GM23338 (cell line): ENCODE measurements around the gene FAM13C. TPM values are rescaled to one million over a fixed set of nuclear protein-coding genes. Genes with fewer than 3 reads are reported as not detected.

Experiments used
- ATAC-seq: fragments of 200-7000 bp; cut with Tn5 transposase; 3 replicates; pipeline ENCODE4 v1.9.1; 2020
- DNase-seq: peaks from one replicate; pipeline ENCODE4 v3.0.0-alpha.2; 2015; ENCODE audit warnings: low spot score
- H2AFZ ChIP-seq: fragments of 200-600 bp; sonication (generic); 2 replicates; pipeline ENCODE4 v1.8.0; 2016; ENCODE audit warnings: antibody characterized with exemption, mild to moderate bottlenecking, moderate library complexity
- H3F3A ChIP-seq: fragments of 200-600 bp; sonication (generic); replicated peaks from 2 replicates; pipeline ENCODE4 v1.8.0; 2017; ENCODE audit warnings: antibody characterized with exemption, mixed run types, low read depth
- H3K27ac ChIP-seq: fragments of 200-600 bp; sonication (generic); 2 replicates; pipeline ENCODE4 v1.6.1; 2016; ENCODE audit warnings: low read depth
- H3K27me3 ChIP-seq: fragments of 200-600 bp; sonication (generic); 2 replicates; pipeline ENCODE4 v1.8.0; 2016; ENCODE audit warnings: mild to moderate bottlenecking, mixed run types, moderate library complexity; ENCODE audit not compliant: insufficient read depth
- H3K36me3 ChIP-seq: fragments of 200-600 bp; sonication (generic); 2 replicates; pipeline ENCODE4 v1.8.0; 2016; ENCODE audit warnings: mild to moderate bottlenecking; ENCODE audit not compliant: insufficient read depth
- H3K4me1 ChIP-seq: fragments of 200-600 bp; sonication (generic); 2 replicates; pipeline ENCODE4 v1.8.0; 2016; ENCODE audit warnings: mild to moderate bottlenecking, moderate library complexity; ENCODE audit not compliant: insufficient read depth
- H3K4me2 ChIP-seq: fragments of 200-600 bp; sonication (generic); 2 replicates; pipeline ENCODE4 v1.7.1; 2017; ENCODE audit warnings: mixed run types
- H3K4me3 ChIP-seq: fragments of 200-600 bp; sonication (generic); 2 replicates; pipeline ENCODE4 v1.6.1; 2016; ENCODE audit warnings: mixed run types
- H3K79me2 ChIP-seq: fragments of 200-600 bp; sonication (generic); replicated peaks from 2 replicates; pipeline ENCODE4 v1.8.0; 2017; ENCODE audit warnings: mild to moderate bottlenecking; ENCODE audit not compliant: insufficient read depth
- H3K9me2 ChIP-seq: fragments of 200-600 bp; sonication (generic); 2 replicates; pipeline ENCODE4 v1.8.0; 2017; ENCODE audit not compliant: insufficient read depth
- H4K20me1 ChIP-seq: fragments of 200-600 bp; sonication (generic); replicated peaks from 2 replicates; pipeline ENCODE4 v1.8.0; 2017; ENCODE audit warnings: mild to moderate bottlenecking; ENCODE audit not compliant: insufficient read depth
- H3K27ac Mint-ChIP-seq: 2 replicates; pipeline ENCODE4 v1.8.0; 2020; ENCODE audit warnings: inconsistent platforms, mild to moderate bottlenecking, moderate library complexity, mixed read lengths
- H3K27me3 Mint-ChIP-seq: 3 replicates; pipeline ENCODE4 v1.8.0; 2022; ENCODE audit warnings: low read depth, mild to moderate bottlenecking, moderate library complexity, mixed read lengths, inconsistent platforms; ENCODE audit not compliant: insufficient read depth, poor library complexity
- H3K36me3 Mint-ChIP-seq: 3 replicates; pipeline ENCODE4 v1.8.0; 2021; ENCODE audit warnings: low read depth, mild to moderate bottlenecking, inconsistent platforms, moderate library complexity, mixed read lengths
- H3K4me1 Mint-ChIP-seq: 3 replicates; pipeline ENCODE4 v1.8.0; 2020; ENCODE audit warnings: mild to moderate bottlenecking, inconsistent platforms, mixed read lengths
- H3K4me3 Mint-ChIP-seq: 3 replicates; pipeline ENCODE4 v1.8.0; 2021; ENCODE audit warnings: moderate library complexity, mild to moderate bottlenecking, inconsistent platforms, mixed read lengths
- H3K9me3 Mint-ChIP-seq: 3 replicates; pipeline ENCODE4 v1.8.0; 2020; ENCODE audit warnings: moderate library complexity, mild to moderate bottlenecking, inconsistent platforms, mixed read lengths
- CREB1 ChIP-seq: fragments of 250-450 bp; sonication (Bioruptor Pico); IDR thresholded peaks from 2 replicates; pipeline ENCODE4 v1.5.0; 2020; ENCODE audit warnings: low read depth, mild to moderate bottlenecking, moderate library complexity
- CTCF ChIP-seq, 2 experiments: fragments of 200-600 bp in 1 of 2; sonication (generic) in 1 of 2; conservative IDR thresholded peaks; 2 replicates each; pipeline versions ENCODE4 v1.5.1 to v1.6.1; 2016 to 2017; ENCODE audit warnings: antibody characterized with exemption in 2 of 2, low read depth in 2 of 2, mild to moderate bottlenecking in 2 of 2, moderate library complexity in 1 of 2
- ETS1 ChIP-seq: IDR thresholded peaks from 2 replicates; pipeline ENCODE4 v1.6.1; 2016; ENCODE audit warnings: antibody characterized with exemption
- EZH2phosphoT487 ChIP-seq: fragments of 200-600 bp; sonication (generic); IDR thresholded peaks from one replicate; pipeline ENCODE4 v1.8.1; 2018; ENCODE audit warnings: antibody characterized with exemption; ENCODE audit not compliant: unreplicated experiment
- JUNB ChIP-seq: IDR thresholded peaks from one replicate; pipeline ENCODE4 v1.6.1; 2016; ENCODE audit warnings: antibody characterized with exemption; ENCODE audit not compliant: unreplicated experiment
- NANOG ChIP-seq: IDR thresholded peaks from 2 replicates; pipeline ENCODE4 v1.6.1; 2016; ENCODE audit warnings: antibody characterized with exemption, borderline replicate concordance
- POLR2AphosphoS5 ChIP-seq: IDR thresholded peaks from 2 replicates; pipeline ENCODE4 v1.6.1; 2016; ENCODE audit warnings: antibody characterized with exemption, low read depth
- REST ChIP-seq: IDR thresholded peaks from one replicate; pipeline ENCODE4 v1.6.1; 2018; ENCODE audit warnings: antibody characterized with exemption; ENCODE audit not compliant: unreplicated experiment
- ZNF114 ChIP-seq: fragments of 250-450 bp; sonication (Bioruptor Pico); IDR thresholded peaks from 2 replicates; pipeline ENCODE4 v1.5.0; 2020; ENCODE audit warnings: mild to moderate bottlenecking, moderate library complexity
- polyA plus RNA-seq: library from polyadenylated mRNA; unstranded; fragments of >200 nt; fragmentation: Nextera tagmentation; extraction: Ambion mirVana; gene quantifications from 2 replicates; pipeline ENCODE4 v1.2.1, GENCODE V29; 2016
- total RNA-seq: library from RNA; depleted of rRNA; stranded (reverse); fragments of >200 nt; shearing (Covaris generic); gene quantifications from 2 replicates; pipeline ENCODE4 v1.2.3, GENCODE V29; 2014

Gene FAM13C
- total and polyA plus RNA-seq, 2 experiments from 2014 or later = 0.94 to 2.1 TPM

- TF ChIP-seq JUNB (no peak), EZH2phosphoT487 (no peak), ZNF114 (no peak), CREB1 (CRISPR knock-in tag) (no peak), CTCF (conservative IDR thresholded peaks at IDR 0.05; ENCODE audit: low read depth in 2 of 2) (no peak), NANOG (no peak), ETS1 (no peak)
Measured at GRCh38 chr10:59311025-59311424, 51.3 kb downstream of the FAM13C start (continued).

- no peaks in the 10 kb centered on the region; the same call in 2 of the 3 replicates for H3K4me1 Mint-ChIP-seq
- no peaks in the 10 kb centered on the region for H4K20me1 ChIP-seq
- H3K27me3 Mint-ChIP-seq = peaks cover 2% of the 10 kb centered on the region
- no peak for TF ChIP-seq POLR2AphosphoS5
- H3K36me3 ChIP-seq = no peaks in the 10 kb centered on the region
- no peak overlapping the region for H2AFZ ChIP-seq
- no peaks in the 10 kb centered on the region for H3K9me3 Mint-ChIP-seq
- H3K36me3 Mint-ChIP-seq = no peaks in the 10 kb centered on the region
- H3K4me2 ChIP-seq = no peak overlapping the region
- no peaks in the 10 kb centered on the region for H3F3A ChIP-seq
- no peaks in the 10 kb centered on the region for H3K79me2 ChIP-seq
- no peaks in the 10 kb centered on the region for H3K4me1 ChIP-seq
- no peak overlapping the region for H3K27ac ChIP-seq
- H3K9me2 ChIP-seq = no peaks in the 10 kb centered on the region; the same call in 1 of the 2 replicates
- DNase-seq = no peak
- no peak overlapping the region for H3K4me3 Mint-ChIP-seq
- no peak overlapping the region for H3K4me3 ChIP-seq
- H3K27me3 ChIP-seq = no peaks in the 10 kb centered on the region
- H3K27ac Mint-ChIP-seq = no peak overlapping the region
- ATAC-seq = no peak
Measured at GRCh38 chr10:59310324-59310914, 51.9 kb downstream of the FAM13C start.

- H3K36me3 Mint-ChIP-seq = no peaks in the 10 kb centered on the region
- no peaks in the 10 kb centered on the region for H3K36me3 ChIP-seq
- no peak for TF ChIP-seq REST
Measured at GRCh38 chr10:59304521-59305097, 57.7 kb downstream of the FAM13C start.

More at GRCh38 chr10:59304521-59305097, 57.7 kb downstream of the FAM13C start:
- no peak overlapping the region; the same call in 1 of the 2 replicates for H3K27ac Mint-ChIP-seq
- H3K4me3 Mint-ChIP-seq = no peak overlapping the region
- Histone ChIP-seq H3K4me3 (no peak overlapping the region), H2AFZ (0 out of 2 replicates have a peak overlapping the region, but pooled peaks have one; percentile 7), H3K4me2 (no peak overlapping the region), H3K79me2 (no peaks in the 10 kb centered on the region), H3K4me1 (0 out of 2 replicates have a peak, but pooled peaks cover 7% of the 10 kb centered on the region), H3K27me3 (no peaks in the 10 kb centered on the region), H3K27ac (no peak overlapping the region), H3F3A (no peaks in the 10 kb centered on the region), H4K20me1 (no peaks in the 10 kb centered on the region), H3K9me2 (no peaks in the 10 kb centered on the region; the same call in 1 of the 2 replicates)
- H3K27me3 Mint-ChIP-seq = peaks cover 2% of the 10 kb centered on the region
- H3K4me1 Mint-ChIP-seq = peaks cover 8% of the 10 kb centered on the region; the same call in 2 of the 3 replicates
- no peak for DNase-seq
- no peak for ATAC-seq
- no peaks in the 10 kb centered on the region for H3K9me3 Mint-ChIP-seq
